ENCODE data around the gene WDR31. TPM values are rescaled to one million over a fixed set of nuclear protein-coding genes. Genes with fewer than 3 reads are reported as not detected.

WDR31 gene
- total and polyA plus RNA-seq, 2 experiments from 2014 or later, result 0.97 to 3.1 TPM

GRCh38 chr9:113373256-113373655 is 33.2 kb upstream of the WDR31 start:
- Histone ChIP-seq H3K9me2 (ENCODE audit: insufficient read depth) (no peaks in the 10 kb centered on the region), H3K4me3 (no peak overlapping the region), H3K4me2 (ENCODE audit: unreplicated experiment) (no peak overlapping the region), H3F3A (ENCODE audit: insufficient read depth) (no peaks in the 10 kb centered on the region), H3K79me2 (ENCODE audit: insufficient read depth) (no peaks in the 10 kb centered on the region), H3K36me3 (ENCODE audit: low read depth) (no peaks in the 10 kb centered on the region), H3K4me1 (ENCODE audit: insufficient read depth) (no peaks in the 10 kb centered on the region), H2AFZ (no peak overlapping the region), H4K20me1 (ENCODE audit: insufficient read depth) (no peaks in the 10 kb centered on the region), H3K9me3 (ENCODE audit: low read depth) (no peaks in the 10 kb centered on the region), H3K27me3 (replicated peaks; ENCODE audit: insufficient read depth) (no peaks in the 10 kb centered on the region), H3K9ac (no peak overlapping the region), H3K27ac (no peak overlapping the region)
- 56 to 62% methylated on average over 3 of the region's 3 CpGs for WGBS, 2 experiments (ENCODE audit: low coverage in 1 of 2, low lambda C conversion rate in 2 of 2, missing lambda C conversion rate in 2 of 2)
- DNase-seq, result no peak
- TF ChIP-seq EZH2 (IDR thresholded peaks at IDR 0.05; ENCODE audit: insufficient read depth, poor library complexity, severe bottlenecking) (no peak), EZH2phosphoT487 (IDR thresholded peaks at IDR 0.05; ENCODE audit: insufficient read depth, low read depth) (no peak)
- in situ Hi-C loops (cut with MboI), result no loop called here

DNA sequence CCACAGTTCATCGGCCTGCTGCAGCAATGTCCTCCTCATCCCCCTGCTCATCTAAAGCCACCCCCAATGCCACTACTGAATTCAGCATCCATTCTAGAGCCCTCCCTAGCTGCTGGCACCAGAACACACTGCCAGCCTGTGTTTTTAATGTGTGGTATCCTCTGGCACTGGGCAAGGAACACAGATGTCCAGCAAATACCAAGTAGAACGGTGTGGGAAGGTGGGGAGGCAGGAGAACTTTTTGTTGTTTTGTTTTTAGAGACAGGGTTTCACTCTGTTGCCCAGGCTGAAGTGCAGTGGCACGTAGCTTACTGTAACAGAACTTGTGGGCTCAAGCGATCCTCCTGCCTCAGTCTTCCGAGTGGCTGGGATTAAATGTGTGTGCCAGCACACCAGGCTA is 32.0 kb upstream of the WDR31 start:
- H3K9me3 ChIP-seq (ENCODE audit: low read depth), result no peaks in the 10 kb centered on the region
- no peaks in the 10 kb centered on the region for H3F3A ChIP-seq (ENCODE audit: insufficient read depth)
- 93 to 94% methylated on average over 5 of the region's 5 CpGs for WGBS, 2 experiments (ENCODE audit: low coverage in 1 of 2, low lambda C conversion rate in 2 of 2, missing lambda C conversion rate in 2 of 2)
- H3K27me3 ChIP-seq (replicated peaks; ENCODE audit: insufficient read depth), result no peaks in the 10 kb centered on the region
- TF ChIP-seq EZH2phosphoT487 (IDR thresholded peaks at IDR 0.05; ENCODE audit: insufficient read depth, low read depth) (no peak), EZH2 (IDR thresholded peaks at IDR 0.05; ENCODE audit: insufficient read depth, poor library complexity, severe bottlenecking) (no peak)
- no peaks in the 10 kb centered on the region for H3K79me2 ChIP-seq (ENCODE audit: insufficient read depth)
- no peaks in the 10 kb centered on the region for H3K4me1 ChIP-seq (ENCODE audit: insufficient read depth)
- H3K4me3 ChIP-seq, result no peak overlapping the region
- no peaks in the 10 kb centered on the region for H4K20me1 ChIP-seq (ENCODE audit: insufficient read depth)
- no peaks in the 10 kb centered on the region for H3K36me3 ChIP-seq (ENCODE audit: low read depth)
- in situ Hi-C loops (cut with MboI), result no loop called here
- H3K4me2 ChIP-seq (ENCODE audit: unreplicated experiment), result no peak overlapping the region
- no peak for DNase-seq
- H3K27ac ChIP-seq, result no peak overlapping the region
- H3K9me2 ChIP-seq (ENCODE audit: insufficient read depth), result no peaks in the 10 kb centered on the region
- H2AFZ ChIP-seq, result no peak overlapping the region
- no peak overlapping the region for H3K9ac ChIP-seq

GRCh38 chr9:113370806-113371325 is 30.8 kb upstream of the WDR31 start:
- H3K27ac ChIP-seq, result no peak overlapping the region
- TF ChIP-seq EZH2phosphoT487 (IDR thresholded peaks at IDR 0.05; ENCODE audit: insufficient read depth, low read depth) (no peak), EZH2 (IDR thresholded peaks at IDR 0.05; ENCODE audit: insufficient read depth, poor library complexity, severe bottlenecking) (no peak)
- no peaks in the 10 kb centered on the region for H4K20me1 ChIP-seq (ENCODE audit: insufficient read depth)
- no peaks in the 10 kb centered on the region for H3K9me3 ChIP-seq (ENCODE audit: low read depth)
- no peaks in the 10 kb centered on the region for H3K9me2 ChIP-seq (ENCODE audit: insufficient read depth)
- no peaks in the 10 kb centered on the region for H3K4me1 ChIP-seq (ENCODE audit: insufficient read depth)
- in situ Hi-C loops (cut with MboI), result no loop called here
- DNase-seq, result no peak
- H2AFZ ChIP-seq, result no peak overlapping the region
- WGBS, 2 experiments (ENCODE audit: low coverage in 1 of 2, low lambda C conversion rate in 2 of 2, missing lambda C conversion rate in 2 of 2), result 72 to 73% methylated on average over 8 of the region's 8 CpGs
- no peak overlapping the region for H3K4me3 ChIP-seq
- no peaks in the 10 kb centered on the region for H3K36me3 ChIP-seq (ENCODE audit: low read depth)
- no peak overlapping the region for H3K9ac ChIP-seq
- H3F3A ChIP-seq (ENCODE audit: insufficient read depth), result no peaks in the 10 kb centered on the region
- H3K4me2 ChIP-seq (ENCODE audit: unreplicated experiment), result no peak overlapping the region
- no peaks in the 10 kb centered on the region for H3K27me3 ChIP-seq (replicated peaks; ENCODE audit: insufficient read depth)
- no peaks in the 10 kb centered on the region for H3K79me2 ChIP-seq (ENCODE audit: insufficient read depth)

DNA sequence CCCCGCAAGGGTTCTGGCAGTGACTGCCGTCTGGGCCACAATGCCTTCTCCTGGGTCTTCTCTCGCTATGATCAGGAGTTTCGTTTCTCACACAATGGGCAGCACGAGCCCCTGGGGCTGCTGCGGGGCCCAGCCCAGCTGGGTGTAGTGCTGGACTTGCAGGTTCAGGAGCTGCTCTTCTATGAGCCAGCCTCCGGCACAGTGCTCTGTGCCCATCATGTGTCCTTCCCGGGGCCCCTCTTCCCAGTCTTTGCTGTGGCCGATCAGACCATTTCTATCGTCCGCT is 29.7 kb upstream of the WDR31 start:
- H4K20me1 ChIP-seq (ENCODE audit: insufficient read depth), result no peaks in the 10 kb centered on the region
- H3F3A ChIP-seq (ENCODE audit: insufficient read depth), result no peaks in the 10 kb centered on the region
- no peaks in the 10 kb centered on the region for H3K79me2 ChIP-seq (ENCODE audit: insufficient read depth)
- no peak overlapping the region for H3K4me2 ChIP-seq (ENCODE audit: unreplicated experiment)
- H3K27me3 ChIP-seq (replicated peaks; ENCODE audit: insufficient read depth), result no peaks in the 10 kb centered on the region
- no peaks in the 10 kb centered on the region for H3K36me3 ChIP-seq (ENCODE audit: low read depth)
- H3K27ac ChIP-seq, result no peak overlapping the region
- 68 to 74% methylated on average over 11 of the region's 11 CpGs for WGBS, 2 experiments (ENCODE audit: low coverage in 1 of 2, low lambda C conversion rate in 2 of 2, missing lambda C conversion rate in 2 of 2)
- no peak overlapping the region for H3K9ac ChIP-seq
- no peaks in the 10 kb centered on the region for H3K9me3 ChIP-seq (ENCODE audit: low read depth)
- no peak for DNase-seq
- H3K4me3 ChIP-seq, result no peak overlapping the region
- in situ Hi-C loops (cut with MboI), result no loop called here
- no peak for TF ChIP-seq EZH2 (IDR thresholded peaks at IDR 0.05; ENCODE audit: insufficient read depth, poor library complexity, severe bottlenecking)
- TF ChIP-seq EZH2phosphoT487 (IDR thresholded peaks at IDR 0.05; ENCODE audit: insufficient read depth, low read depth), result no peak
- H2AFZ ChIP-seq, result no peak overlapping the region
- H3K4me1 ChIP-seq (ENCODE audit: insufficient read depth), result no peaks in the 10 kb centered on the region
- no peaks in the 10 kb centered on the region for H3K9me2 ChIP-seq (ENCODE audit: insufficient read depth)
